ENCODE measurements around the gene ARHGEF10L.

DNA sequence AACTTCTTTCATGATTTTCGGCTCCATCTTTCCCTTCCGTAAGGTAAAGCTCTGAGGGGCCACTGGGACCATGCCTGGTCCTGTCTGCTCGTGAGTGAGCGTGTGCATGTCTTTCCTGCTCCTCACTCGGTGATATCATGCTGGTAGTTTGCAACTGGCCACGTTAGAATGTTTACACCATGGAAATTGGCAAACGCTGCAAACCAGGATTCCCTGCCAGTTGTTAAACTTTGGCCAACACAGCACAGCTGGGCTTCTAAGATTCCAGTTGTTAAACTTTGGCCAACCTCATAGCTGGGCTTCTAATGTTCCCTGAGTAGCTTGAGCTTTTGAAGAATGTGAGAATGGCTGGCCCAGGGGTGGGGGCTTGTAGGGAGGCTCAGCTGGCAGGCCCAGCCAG lies 147.6 kb downstream of the ARHGEF10L start:
- TF ChIP-seq CTCF (tag by site-specific recombination; IDR thresholded peaks at IDR 0.05) (no peak), ZNF776 (tag by site-specific recombination; IDR thresholded peaks at IDR 0.05; ENCODE audit: borderline replicate concordance) (no peak), ZIC2 (tag by site-specific recombination; IDR thresholded peaks at IDR 0.05) (no peak), KLF7 (tag by site-specific recombination; IDR thresholded peaks at IDR 0.05; ENCODE audit: borderline replicate concordance) (no peak), YY1 (tag by site-specific recombination; IDR thresholded peaks at IDR 0.05) (no peak), SP2 (tag by site-specific recombination; IDR thresholded peaks at IDR 0.05) (no peak), ZNF830 (tag by site-specific recombination; IDR thresholded peaks at IDR 0.05; ENCODE audit: low read depth) (no peak), ZNF274 (IDR thresholded peaks at IDR 0.05; ENCODE audit: low read length) (no peak), ZNF274 (tag by site-specific recombination; IDR thresholded peaks at IDR 0.05; ENCODE audit: borderline replicate concordance) (no peak)
- TF ChIP-seq, protein P1, sequence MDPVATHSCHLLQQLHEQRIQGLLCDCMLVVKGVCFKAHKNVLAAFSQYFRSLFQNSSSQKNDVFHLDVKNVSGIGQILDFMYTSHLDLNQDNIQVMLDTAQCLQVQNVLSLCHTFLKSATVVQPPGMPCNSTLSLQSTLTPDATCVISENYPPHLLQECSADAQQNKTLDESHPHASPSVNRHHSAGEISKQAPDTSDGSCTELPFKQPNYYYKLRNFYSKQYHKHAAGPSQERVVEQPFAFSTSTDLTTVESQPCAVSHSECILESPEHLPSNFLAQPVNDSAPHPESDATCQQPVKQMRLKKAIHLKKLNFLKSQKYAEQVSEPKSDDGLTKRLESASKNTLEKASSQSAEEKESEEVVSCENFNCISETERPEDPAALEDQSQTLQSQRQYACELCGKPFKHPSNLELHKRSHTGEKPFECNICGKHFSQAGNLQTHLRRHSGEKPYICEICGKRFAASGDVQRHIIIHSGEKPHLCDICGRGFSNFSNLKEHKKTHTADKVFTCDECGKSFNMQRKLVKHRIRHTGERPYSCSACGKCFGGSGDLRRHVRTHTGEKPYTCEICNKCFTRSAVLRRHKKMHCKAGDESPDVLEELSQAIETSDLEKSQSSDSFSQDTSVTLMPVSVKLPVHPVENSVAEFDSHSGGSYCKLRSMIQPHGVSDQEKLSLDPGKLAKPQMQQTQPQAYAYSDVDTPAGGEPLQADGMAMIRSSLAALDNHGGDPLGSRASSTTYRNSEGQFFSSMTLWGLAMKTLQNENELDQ (tag by site-specific recombination; IDR thresholded peaks at IDR 0.05; ENCODE audit: low read depth): no peak
- TF ChIP-seq, protein P2, sequence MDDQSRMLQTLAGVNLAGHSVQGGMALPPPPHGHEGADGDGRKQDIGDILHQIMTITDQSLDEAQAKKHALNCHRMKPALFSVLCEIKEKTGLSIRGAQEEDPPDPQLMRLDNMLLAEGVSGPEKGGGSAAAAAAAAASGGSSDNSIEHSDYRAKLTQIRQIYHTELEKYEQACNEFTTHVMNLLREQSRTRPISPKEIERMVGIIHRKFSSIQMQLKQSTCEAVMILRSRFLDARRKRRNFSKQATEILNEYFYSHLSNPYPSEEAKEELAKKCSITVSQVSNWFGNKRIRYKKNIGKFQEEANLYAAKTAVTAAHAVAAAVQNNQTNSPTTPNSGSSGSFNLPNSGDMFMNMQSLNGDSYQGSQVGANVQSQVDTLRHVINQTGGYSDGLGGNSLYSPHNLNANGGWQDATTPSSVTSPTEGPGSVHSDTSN (CRISPR knock-in tag; IDR thresholded peaks at IDR 0.05): no peak
